Neural progenitor cell (in vitro differentiated cells): ENCODE data around the gene PEAK1. TPM values are rescaled to one million over a fixed set of nuclear protein-coding genes. Genes with fewer than 3 reads are reported as not detected.
A peak's percentile ranks its signal among the peaks of the same experiment; 100 is the strongest.

Experiments used
- DNase-seq: peaks from one replicate; pipeline ENCODE4 v3.0.0-alpha.2; 2016; ENCODE audit warnings: low spot score
- H2AFZ ChIP-seq: fragments of 200-600 bp; sonication (generic); replicated peaks from 2 replicates; pipeline ENCODE4 v1.6.1; 2016; ENCODE audit warnings: antibody characterized with exemption
- H3F3A ChIP-seq: fragments of 200-600 bp; sonication (generic); 2 replicates; pipeline ENCODE4 v1.6.1; 2016; ENCODE audit warnings: antibody characterized with exemption, low read depth
- H3K27ac ChIP-seq: fragments of 200-600 bp; sonication (generic); 2 replicates; pipeline ENCODE4 v1.5.1; 2016; ENCODE audit warnings: mild to moderate bottlenecking
- H3K27me3 ChIP-seq: fragments of 200-600 bp; sonication (generic); 2 replicates; pipeline ENCODE4 v1.6.1; 2016; ENCODE audit warnings: mild to moderate bottlenecking, moderate library complexity
- H3K36me3 ChIP-seq: fragments of 200-600 bp; sonication (generic); 2 replicates; pipeline ENCODE4 v1.5.1; 2016
- H3K4me1 ChIP-seq: fragments of 200-600 bp; sonication (generic); 2 replicates; pipeline ENCODE4 v1.6.1; 2016; ENCODE audit warnings: mixed run types
- H3K4me2 ChIP-seq: fragments of 200-600 bp; sonication (generic); 2 replicates; pipeline ENCODE4 v1.6.1; 2016
- H3K4me3 ChIP-seq: fragments of 200-600 bp; sonication (generic); 2 replicates; pipeline ENCODE4 v1.5.1; 2016
- H3K79me2 ChIP-seq: fragments of 200-600 bp; sonication (generic); 2 replicates; pipeline ENCODE4 v1.6.1; 2016; ENCODE audit warnings: low read depth
- H3K9ac ChIP-seq: fragments of 200-600 bp; sonication (generic); 2 replicates; pipeline ENCODE4 v1.6.1; 2016
- H3K9me3 ChIP-seq: fragments of 200-600 bp; sonication (generic); 2 replicates; pipeline ENCODE4 v1.5.1; 2016; ENCODE audit warnings: low read depth
- H4K20me1 ChIP-seq: fragments of 200-600 bp; sonication (generic); 2 replicates; pipeline ENCODE4 v1.6.1; 2016; ENCODE audit warnings: low read depth
- H3K27ac Mint-ChIP-seq: 3 replicates; pipeline ENCODE4 v1.8.0; 2021; ENCODE audit warnings: mixed read lengths
- H3K27me3 Mint-ChIP-seq: 2 replicates; pipeline ENCODE4 v1.8.0; 2022; ENCODE audit warnings: low read depth, mild to moderate bottlenecking, inconsistent platforms, moderate library complexity, mixed read lengths; ENCODE audit not compliant: insufficient read depth
- H3K36me3 Mint-ChIP-seq: 3 replicates; pipeline ENCODE4 v1.8.0; 2021; ENCODE audit warnings: mixed read lengths
- H3K4me1 Mint-ChIP-seq: 3 replicates; pipeline ENCODE4 v1.8.0; 2021; ENCODE audit warnings: mixed read lengths
- H3K4me3 Mint-ChIP-seq: 3 replicates; pipeline ENCODE4 v1.8.0; 2021; ENCODE audit warnings: mild to moderate bottlenecking, moderate library complexity, mixed read lengths
- H3K9me3 Mint-ChIP-seq: 3 replicates; pipeline ENCODE4 v1.8.0; 2020; ENCODE audit warnings: mixed read lengths
- CTCF ChIP-seq: fragments of 200-600 bp; sonication (generic); IDR thresholded peaks from 2 replicates; pipeline ENCODE4 v1.5.1; 2017; ENCODE audit warnings: antibody characterized with exemption, mild to moderate bottlenecking
- EZH2 ChIP-seq: fragments of 200-600 bp; sonication (generic); IDR thresholded peaks from 2 replicates; pipeline ENCODE4 v1.6.1; 2017; ENCODE audit warnings: antibody characterized with exemption, mild to moderate bottlenecking, moderate library complexity
- EZH2phosphoT487 ChIP-seq: fragments of 200-600 bp; sonication (generic); IDR thresholded peaks from 2 replicates; pipeline ENCODE4 v1.6.1; 2017; ENCODE audit warnings: antibody characterized with exemption
- total RNA-seq: library from RNA; depleted of rRNA; stranded (reverse); fragments of >200 nt; gene quantifications from 2 replicates; pipeline ENCODE4 v1.2.3, GENCODE V29; 2015; ENCODE audit warnings: low replicate concordance

PEAK1 gene
- total RNA-seq, 1 donor from 2014 or later, result 30.9 TPM

DNA sequence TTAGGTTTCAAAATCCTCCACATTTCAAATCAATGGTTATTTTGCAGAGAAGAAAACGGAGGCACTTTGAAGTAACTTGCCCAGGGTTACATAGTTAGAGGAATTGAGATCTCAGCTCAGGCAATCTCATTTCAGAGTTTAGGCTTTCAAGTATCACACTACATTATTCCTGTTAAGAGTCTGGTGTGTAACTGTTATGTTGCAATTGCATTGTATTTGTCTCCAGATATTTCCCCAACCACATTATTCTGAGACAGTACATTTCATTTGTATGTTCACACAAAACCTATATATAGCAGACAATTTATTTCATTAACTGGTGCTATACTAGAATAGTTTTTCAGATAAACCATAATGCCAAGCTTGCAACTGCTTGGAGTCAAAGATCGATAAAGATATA is 194.8 kb downstream of the PEAK1 start:
- no peaks in the 10 kb centered on the region for H3K27me3 Mint-ChIP-seq
- H3K4me2 ChIP-seq, result peak overlapping the region; percentile 65
- peaks cover 33% of the 10 kb centered on the region for H3K4me1 Mint-ChIP-seq
- no peak overlapping the region for H3K27ac Mint-ChIP-seq
- no peaks in the 10 kb centered on the region for H3K9me3 ChIP-seq
- peaks cover 43% of the 10 kb centered on the region for H3K4me1 ChIP-seq
- H3K79me2 ChIP-seq, result no peaks in the 10 kb centered on the region
- H3K4me3 ChIP-seq, result no peak overlapping the region
- H3F3A ChIP-seq, result peaks cover 26% of the 10 kb centered on the region
- H4K20me1 ChIP-seq, result no peaks in the 10 kb centered on the region
- H3K36me3 ChIP-seq, result no peaks in the 10 kb centered on the region
- H3K4me3 Mint-ChIP-seq, result no peak overlapping the region
- no peak overlapping the region for H2AFZ ChIP-seq
- no peak overlapping the region for H3K9ac ChIP-seq
- H3K36me3 Mint-ChIP-seq, result no peaks in the 10 kb centered on the region
- TF ChIP-seq EZH2phosphoT487 (no peak), CTCF (no peak), EZH2 (no peak)
- no peaks in the 10 kb centered on the region for H3K27me3 ChIP-seq
- DNase-seq, result no peak
- H3K27ac ChIP-seq, result peak overlapping the region; percentile 62
- H3K9me3 Mint-ChIP-seq, result no peaks in the 10 kb centered on the region

DNA sequence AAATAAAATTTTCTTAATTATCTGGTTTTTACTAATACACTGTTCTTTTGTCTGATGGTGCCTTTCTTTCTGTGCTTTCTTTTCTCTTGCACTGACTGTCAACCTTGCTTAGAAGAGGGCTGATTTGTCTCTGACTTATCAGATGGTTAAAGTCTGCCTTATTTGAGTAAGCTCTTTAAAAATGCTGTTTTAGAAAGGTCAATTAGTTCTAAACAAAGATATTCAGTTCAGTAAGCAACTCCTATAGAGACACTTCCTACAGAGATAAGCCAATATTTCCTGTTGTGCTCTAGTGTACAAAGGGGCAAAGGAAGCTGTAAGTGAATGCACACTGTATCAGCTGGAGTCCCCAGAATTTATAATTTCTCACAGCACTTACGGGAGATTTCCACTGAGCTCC is 195.6 kb downstream of the PEAK1 start:
- Histone ChIP-seq H3K4me1 (peaks cover 48% of the 10 kb centered on the region), H3K4me3 (peak overlapping the region; percentile 13), H3K27me3 (no peaks in the 10 kb centered on the region), H4K20me1 (no peaks in the 10 kb centered on the region), H2AFZ (no peak overlapping the region), H3F3A (peaks cover 26% of the 10 kb centered on the region), H3K27ac (peak overlapping the region; percentile 76), H3K79me2 (no peaks in the 10 kb centered on the region), H3K9me3 (no peaks in the 10 kb centered on the region), H3K9ac (no peak overlapping the region), H3K36me3 (no peaks in the 10 kb centered on the region), H3K4me2 (peak overlapping the region; percentile 65)
- peaks cover 33% of the 10 kb centered on the region for H3K4me1 Mint-ChIP-seq
- no peak overlapping the region for H3K4me3 Mint-ChIP-seq
- no peaks in the 10 kb centered on the region for H3K27me3 Mint-ChIP-seq
- DNase-seq, result peak; percentile 62
- no peaks in the 10 kb centered on the region for H3K36me3 Mint-ChIP-seq
- TF ChIP-seq CTCF (no peak), EZH2 (no peak), EZH2phosphoT487 (no peak)
- H3K27ac Mint-ChIP-seq, result peak overlapping the region; percentile 44
- H3K9me3 Mint-ChIP-seq, result no peaks in the 10 kb centered on the region

GRCh38 chr15:77221708-77222107 is 198.2 kb downstream of the PEAK1 start:
- H3K9me3 ChIP-seq, result no peaks in the 10 kb centered on the region
- H3K79me2 ChIP-seq, result no peaks in the 10 kb centered on the region
- no peaks in the 10 kb centered on the region for H3K9me3 Mint-ChIP-seq
- peak overlapping the region; percentile 65 for H3K4me2 ChIP-seq
- H3K4me1 Mint-ChIP-seq, result peaks cover 33% of the 10 kb centered on the region
- H2AFZ ChIP-seq, result no peak overlapping the region
- DNase-seq, result no peak
- H3K27me3 ChIP-seq, result no peaks in the 10 kb centered on the region
- TF ChIP-seq CTCF (no peak), EZH2phosphoT487 (no peak), EZH2 (no peak)
- H3K36me3 ChIP-seq, result no peaks in the 10 kb centered on the region
- no peak overlapping the region for H3K27ac ChIP-seq
- H3F3A ChIP-seq, result peaks cover 26% of the 10 kb centered on the region
- H3K4me3 ChIP-seq, result no peak overlapping the region
- peaks cover 48% of the 10 kb centered on the region for H3K4me1 ChIP-seq
- H3K9ac ChIP-seq, result no peak overlapping the region
- no peaks in the 10 kb centered on the region for H3K27me3 Mint-ChIP-seq
- H3K4me3 Mint-ChIP-seq, result no peak overlapping the region
- no peak overlapping the region for H3K27ac Mint-ChIP-seq
- no peaks in the 10 kb centered on the region for H4K20me1 ChIP-seq
- peaks cover under 1% of the 10 kb centered on the region for H3K36me3 Mint-ChIP-seq

GRCh38 chr15:77221174-77221573 is 198.7 kb downstream of the PEAK1 start:
- Histone ChIP-seq H3K36me3 (no peaks in the 10 kb centered on the region), H2AFZ (no peak overlapping the region), H4K20me1 (no peaks in the 10 kb centered on the region), H3K27me3 (no peaks in the 10 kb centered on the region), H3K4me1 (peaks cover 48% of the 10 kb centered on the region), H3K4me2 (no peak overlapping the region), H3K79me2 (no peaks in the 10 kb centered on the region), H3K9ac (no peak overlapping the region), H3K9me3 (no peaks in the 10 kb centered on the region), H3K4me3 (no peak overlapping the region), H3K27ac (no peak overlapping the region), H3F3A (peaks cover 21% of the 10 kb centered on the region)
- Mint-ChIP-seq H3K9me3 (no peaks in the 10 kb centered on the region), H3K27me3 (no peaks in the 10 kb centered on the region), H3K4me3 (no peak overlapping the region), H3K4me1 (peaks cover 33% of the 10 kb centered on the region), H3K36me3 (peaks cover 5% of the 10 kb centered on the region), H3K27ac (no peak overlapping the region)
- DNase-seq, result no peak
- TF ChIP-seq EZH2phosphoT487 (no peak), EZH2 (no peak), CTCF (no peak)
